ENCODE measurements around the gene BRSK2. TPM values are rescaled to one million over a fixed set of nuclear protein-coding genes. Genes with fewer than 3 reads are reported as not detected.

The BRSK2 gene
- total RNA-seq, 4 donors from 2014 or later, result 0.72 to 1.6 (median 0.82) TPM; not detected in 1

DNA sequence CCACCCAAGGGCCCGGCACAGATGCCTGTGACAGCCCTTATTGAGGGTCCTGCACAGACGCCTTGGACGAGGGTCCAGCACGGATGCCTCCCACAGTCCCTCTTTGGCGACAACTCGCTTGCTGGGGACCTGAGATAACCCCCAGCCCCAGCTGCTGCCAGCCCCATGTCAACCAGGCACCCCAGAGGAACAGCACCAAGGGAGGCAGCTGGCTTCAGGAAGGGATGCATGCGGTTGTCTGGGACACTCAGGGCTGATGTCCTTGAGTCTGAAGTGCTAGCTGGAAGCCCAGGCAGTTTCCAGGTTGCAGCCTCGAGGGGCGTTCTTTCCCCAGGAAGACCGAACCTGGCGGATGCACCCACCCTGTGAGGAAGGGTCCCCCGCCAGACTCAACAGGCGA lies 63.0 kb downstream of the BRSK2 start:
- no peak for ATAC-seq (ENCODE audit: low FRiP score)
- TF ChIP-seq, protein P1, sequence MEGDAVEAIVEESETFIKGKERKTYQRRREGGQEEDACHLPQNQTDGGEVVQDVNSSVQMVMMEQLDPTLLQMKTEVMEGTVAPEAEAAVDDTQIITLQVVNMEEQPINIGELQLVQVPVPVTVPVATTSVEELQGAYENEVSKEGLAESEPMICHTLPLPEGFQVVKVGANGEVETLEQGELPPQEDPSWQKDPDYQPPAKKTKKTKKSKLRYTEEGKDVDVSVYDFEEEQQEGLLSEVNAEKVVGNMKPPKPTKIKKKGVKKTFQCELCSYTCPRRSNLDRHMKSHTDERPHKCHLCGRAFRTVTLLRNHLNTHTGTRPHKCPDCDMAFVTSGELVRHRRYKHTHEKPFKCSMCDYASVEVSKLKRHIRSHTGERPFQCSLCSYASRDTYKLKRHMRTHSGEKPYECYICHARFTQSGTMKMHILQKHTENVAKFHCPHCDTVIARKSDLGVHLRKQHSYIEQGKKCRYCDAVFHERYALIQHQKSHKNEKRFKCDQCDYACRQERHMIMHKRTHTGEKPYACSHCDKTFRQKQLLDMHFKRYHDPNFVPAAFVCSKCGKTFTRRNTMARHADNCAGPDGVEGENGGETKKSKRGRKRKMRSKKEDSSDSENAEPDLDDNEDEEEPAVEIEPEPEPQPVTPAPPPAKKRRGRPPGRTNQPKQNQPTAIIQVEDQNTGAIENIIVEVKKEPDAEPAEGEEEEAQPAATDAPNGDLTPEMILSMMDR (IDR thresholded peaks at IDR 0.05), result no peak
- no peak for DNase-seq (ENCODE audit: low spot score)

DNA sequence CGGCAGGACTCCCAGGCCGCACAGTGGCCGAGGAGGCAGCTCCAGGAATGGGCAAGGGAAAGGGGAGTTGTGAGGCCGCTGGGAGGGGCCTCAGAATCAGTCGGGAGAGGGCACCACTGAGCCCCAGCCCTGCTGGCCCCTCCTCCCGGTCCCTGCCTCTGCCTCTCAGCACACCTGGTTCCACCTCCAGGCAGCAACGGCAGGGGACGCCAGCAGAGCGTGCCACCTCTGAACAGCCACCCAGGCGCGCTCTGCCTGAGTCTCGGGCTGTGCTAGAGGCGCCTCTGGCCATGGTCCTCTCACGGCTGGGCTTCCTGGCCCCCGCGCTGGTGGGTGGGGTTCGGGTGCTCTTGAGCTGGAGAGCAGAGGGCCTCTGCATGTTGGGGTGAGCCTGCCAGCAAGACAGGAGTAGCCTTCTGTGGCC lies 63.9 kb downstream of the BRSK2 start:
- no peak for DNase-seq (ENCODE audit: low spot score)
- no peak for ATAC-seq (ENCODE audit: low FRiP score)
- TF ChIP-seq, protein P1 (IDR thresholded peaks at IDR 0.05), result no peak

DNA sequence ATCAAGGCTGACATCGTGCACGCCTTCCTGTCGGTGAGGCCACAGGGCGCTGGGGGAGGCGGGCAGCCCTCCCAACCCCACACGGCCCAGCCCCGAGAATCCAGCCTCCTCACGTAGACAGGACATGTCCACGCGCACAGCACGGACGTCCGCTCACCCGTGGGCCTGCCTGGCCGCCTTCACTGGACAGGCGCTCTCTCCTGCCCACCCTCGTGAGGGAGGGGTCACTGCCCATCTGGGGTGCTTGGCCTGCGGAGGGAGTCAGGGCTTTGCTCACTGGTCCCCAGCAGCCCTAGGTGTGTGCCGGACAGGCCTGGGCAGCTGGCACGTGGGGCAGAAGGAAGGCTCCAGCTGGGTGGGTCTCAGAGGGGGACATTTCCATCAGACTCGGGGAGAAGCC lies 64.8 kb downstream of the BRSK2 start:
- no peak for DNase-seq (ENCODE audit: low spot score)
- TF ChIP-seq, protein P1 (IDR thresholded peaks at IDR 0.05), result no peak
- no peak for ATAC-seq (ENCODE audit: low FRiP score)

DNA sequence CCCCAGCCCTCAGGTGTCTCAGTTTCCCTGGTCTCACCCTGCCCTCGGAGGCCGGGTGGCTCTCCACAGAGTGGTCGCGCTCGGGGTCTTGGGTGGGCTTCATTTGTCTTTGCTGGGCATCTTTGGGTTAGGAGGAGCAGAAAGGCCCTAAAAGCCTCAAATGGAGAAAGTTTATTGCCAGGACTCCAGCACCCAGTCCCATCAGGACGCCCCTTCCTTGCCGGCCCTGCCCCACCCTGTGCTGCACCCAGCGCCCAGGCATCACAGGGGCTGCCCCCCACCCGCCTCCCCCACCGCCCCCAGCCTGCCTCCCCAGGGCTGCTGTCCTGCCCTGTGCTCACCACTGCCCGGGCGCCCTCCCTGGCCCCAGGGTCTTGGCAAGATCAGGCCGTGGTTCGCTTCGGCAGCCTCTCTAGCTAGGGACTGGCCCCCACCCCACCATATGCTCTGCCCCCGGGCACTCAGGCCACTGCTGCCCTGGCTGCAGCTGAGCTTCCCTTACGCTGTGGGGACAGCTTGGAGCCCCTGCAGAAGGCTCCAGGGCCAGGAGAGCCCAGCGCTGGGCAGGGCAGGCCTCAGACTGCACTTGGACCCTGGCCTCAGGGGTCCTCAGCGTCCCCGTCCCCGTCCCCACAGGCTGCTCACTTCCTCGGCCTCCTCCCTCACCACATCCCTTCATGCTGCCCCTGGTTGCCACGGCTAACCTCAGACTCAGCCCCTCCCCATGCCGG lies 65.5 kb downstream of the BRSK2 start:
- DNase-seq (ENCODE audit: low spot score), result no peak
- TF ChIP-seq, protein P1 (IDR thresholded peaks at IDR 0.05), result no peak
- no peak for ATAC-seq (ENCODE audit: low FRiP score)

DNA sequence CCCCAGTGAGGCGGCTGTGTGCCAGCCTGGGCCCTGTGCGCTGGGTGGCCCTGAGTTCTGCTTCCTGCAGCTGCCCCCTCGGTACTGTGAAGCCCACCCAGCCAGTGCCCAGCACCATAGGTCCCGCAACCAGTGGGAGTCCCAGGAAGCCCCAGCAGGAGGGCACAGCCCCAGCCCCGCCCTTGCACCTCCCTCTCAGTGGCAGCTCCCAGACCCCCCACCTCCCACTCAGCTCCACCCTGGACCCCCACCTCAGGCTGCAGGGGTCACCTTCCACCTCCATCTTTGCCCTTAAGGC lies 66.0 kb downstream of the BRSK2 start:
- ATAC-seq (ENCODE audit: low FRiP score), result no peak
- DNase-seq (ENCODE audit: low spot score), result no peak
- TF ChIP-seq, protein P1 (IDR thresholded peaks at IDR 0.05), result no peak

DNA sequence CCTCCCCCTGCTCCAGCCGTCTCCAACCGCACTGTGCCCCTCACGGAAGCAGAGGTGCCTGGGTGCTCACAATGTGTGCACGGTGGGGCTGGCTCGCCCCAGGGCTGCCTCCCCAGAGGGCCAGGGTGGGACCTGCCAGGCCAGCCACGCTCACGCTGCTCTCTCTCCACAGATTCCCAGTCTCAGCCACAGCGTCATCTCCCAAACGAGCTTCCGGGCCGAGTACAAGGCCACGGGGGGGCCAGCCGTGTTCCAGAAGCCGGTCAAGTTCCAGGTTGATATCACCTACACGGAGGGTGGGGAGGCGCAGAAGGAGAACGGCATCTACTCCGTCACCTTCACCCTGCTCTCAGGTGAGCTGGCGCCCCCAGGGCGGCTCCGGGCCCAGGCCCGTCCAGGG lies 66.4 kb downstream of the BRSK2 start:
- TF ChIP-seq, protein P1 (IDR thresholded peaks at IDR 0.05), result no peak
- DNase-seq (ENCODE audit: low spot score) (no peak), ATAC-seq (ENCODE audit: low FRiP score) (no peak)

DNA sequence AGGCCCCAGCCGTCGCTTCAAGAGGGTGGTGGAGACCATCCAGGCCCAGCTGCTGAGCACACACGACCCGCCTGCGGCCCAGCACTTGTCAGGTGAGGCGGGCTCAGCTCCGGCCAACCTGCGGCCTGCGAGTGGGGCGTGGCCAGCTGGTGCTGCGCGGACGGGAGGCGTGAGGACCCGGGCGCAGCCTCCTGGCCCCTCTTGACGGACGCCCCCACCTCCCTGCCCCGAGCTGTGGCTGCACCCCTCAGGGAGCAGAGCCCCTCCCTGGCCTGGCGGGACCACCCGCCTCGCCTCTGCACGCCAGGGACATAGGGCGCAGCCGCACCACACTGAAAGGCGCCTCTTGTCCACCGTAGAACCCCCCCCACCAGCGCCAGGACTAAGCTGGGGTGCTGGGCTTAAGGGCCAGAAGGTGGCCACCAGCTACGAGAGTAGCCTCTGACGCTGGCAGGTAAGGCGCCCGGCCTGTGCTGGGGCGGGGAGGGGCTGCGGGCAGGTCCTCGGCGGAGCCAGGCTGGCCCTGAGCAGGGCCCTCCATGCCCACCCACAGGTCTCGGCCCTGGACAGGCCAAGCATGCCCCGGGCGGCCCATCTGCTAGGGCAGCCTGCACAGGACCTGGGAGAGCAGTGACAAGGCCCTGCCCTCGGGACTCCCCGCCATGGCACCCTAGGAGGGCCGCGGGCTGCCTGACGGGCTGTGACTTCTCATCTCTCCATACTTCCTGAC lies 67.0 kb downstream of the BRSK2 start:
- TF ChIP-seq, protein P1 (IDR thresholded peaks at IDR 0.05), result no peak
- DNase-seq (ENCODE audit: low spot score) (no peak), ATAC-seq (ENCODE audit: low FRiP score) (no peak)
